ENCODE results near the gene MGA. TPM values are rescaled to one million over a fixed set of nuclear protein-coding genes. Genes with fewer than 3 reads are reported as not detected.
A peak's percentile ranks its signal among the peaks of the same experiment; 100 is the strongest.

Gene MGA
- total RNA-seq, 1 donor from 2014 or later: 31.3 TPM

GRCh38 chr15:41805711-41806110 lies 145.5 kb downstream of the MGA start:
- DNase-seq (ENCODE audit: low read depth in 2 of 2): no peak

GRCh38 chr15:41806291-41807181 lies 146.3 kb downstream of the MGA start:
- DNase-seq (ENCODE audit: low read depth in 2 of 2): no peak

- peak in 1 of 2 donors; percentile 25 for DNase-seq (ENCODE audit: low read depth in 2 of 2)
Observed at GRCh38 chr15:41809121-41809520, 148.9 kb downstream of the MGA start.

DNA sequence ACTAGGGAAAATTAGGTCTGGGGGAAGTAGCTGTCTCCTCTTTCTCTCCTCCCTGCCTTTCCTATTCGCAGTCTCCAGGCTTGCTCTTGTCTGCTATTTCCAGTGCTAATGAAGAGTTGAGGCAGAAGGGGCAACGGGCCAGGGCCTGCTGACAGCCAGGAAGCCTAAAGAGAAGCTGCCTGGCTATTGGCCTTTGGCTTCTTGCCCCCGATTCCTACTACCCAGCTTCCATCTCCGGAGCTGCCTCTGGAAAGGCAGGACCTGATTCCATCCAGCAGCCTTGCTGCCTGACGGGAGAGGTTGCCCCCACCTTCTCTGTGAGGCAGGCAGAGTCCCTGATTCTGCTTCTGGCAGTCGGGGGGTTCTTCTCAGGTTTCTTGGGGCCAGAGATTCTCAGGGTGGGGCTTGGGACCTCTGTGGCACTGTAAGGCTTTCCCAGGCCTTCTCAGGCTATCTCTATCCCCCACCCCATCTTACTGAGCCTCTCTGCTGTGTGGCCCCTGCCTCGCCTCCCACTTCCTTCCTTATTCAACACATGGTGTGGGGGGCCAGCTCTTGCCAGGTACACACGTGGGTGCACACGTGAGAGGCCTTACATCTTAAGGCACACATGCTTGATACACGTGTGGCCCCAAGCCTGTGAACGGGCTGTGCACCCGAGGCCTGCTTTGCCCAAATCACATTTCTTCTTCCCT lies 149.5 kb downstream of the MGA start:
- DNase-seq (ENCODE audit: low read depth in 2 of 2): peak in 1 of 2 donors; percentile 45

DNA sequence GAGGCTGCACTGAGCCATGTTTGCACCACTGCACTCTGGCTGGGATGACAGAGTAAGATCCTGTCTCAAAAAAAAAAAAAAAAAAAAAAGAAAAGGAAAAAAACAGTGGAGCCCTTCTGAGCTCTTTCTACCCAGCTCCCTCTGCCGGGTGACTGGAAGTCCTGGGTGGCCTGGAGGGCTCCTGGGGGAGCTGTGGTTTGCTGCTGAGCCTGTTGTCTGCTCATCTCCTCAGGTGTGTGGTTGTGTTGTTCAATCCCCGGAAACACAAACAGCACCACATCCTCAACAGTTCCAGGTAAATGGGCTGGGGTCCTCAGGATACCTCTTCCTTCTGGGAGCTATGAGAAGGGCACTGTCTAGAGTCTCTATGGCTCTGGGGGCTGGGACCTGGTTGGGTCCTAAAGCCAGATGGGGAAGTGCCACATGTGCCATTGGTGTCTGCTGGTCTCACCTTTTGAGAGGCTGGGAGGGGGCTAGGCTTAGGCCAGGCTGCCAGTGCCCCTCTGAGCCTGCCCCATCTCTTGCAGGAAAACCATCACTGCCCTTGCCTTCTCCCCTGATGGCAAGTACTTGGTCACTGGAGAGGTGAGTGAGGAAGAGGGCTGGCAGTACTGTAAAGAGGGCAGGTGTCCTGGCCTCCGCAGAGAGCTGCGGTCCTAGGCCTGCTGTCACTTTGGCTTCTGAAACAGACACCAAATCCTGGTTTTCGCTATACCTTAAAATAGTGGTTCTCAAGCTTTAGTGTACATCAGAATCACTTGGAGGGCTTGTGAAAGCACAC lies 150.6 kb downstream of the MGA start:
- DNase-seq (ENCODE audit: low read depth in 2 of 2): no peak

- peak; percentile 88 to 90 for DNase-seq (ENCODE audit: low read depth in 2 of 2)
Observed at GRCh38 chr15:41811432-41812195, 151.4 kb downstream of the MGA start.

GRCh38 chr15:41812820-41813375 lies 152.7 kb downstream of the MGA start:
- DNase-seq (ENCODE audit: low read depth in 2 of 2): no peak

DNA sequence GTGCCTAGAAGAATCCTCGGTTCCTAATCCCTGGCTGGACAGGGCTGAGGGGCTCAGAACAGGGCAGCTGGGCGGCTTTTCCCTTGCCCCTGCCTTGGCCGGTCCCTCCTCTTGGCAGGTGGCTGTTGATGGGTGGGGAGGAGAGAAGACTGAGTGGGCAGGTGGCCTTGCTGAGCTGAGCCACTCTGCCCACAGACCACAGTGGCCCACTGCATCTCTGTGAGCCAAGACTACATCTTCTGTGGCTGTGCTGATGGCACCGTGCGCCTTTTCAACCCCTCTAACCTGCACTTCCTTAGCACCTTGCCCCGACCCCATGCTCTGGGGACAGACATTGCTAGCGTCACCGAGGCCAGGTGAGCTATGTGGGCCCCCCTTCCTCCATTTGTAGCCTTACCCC lies 153.2 kb downstream of the MGA start:
- DNase-seq (ENCODE audit: low read depth in 2 of 2): no peak

- no peak for DNase-seq (ENCODE audit: low read depth in 2 of 2)
Observed at GRCh38 chr15:41814534-41814933, 154.3 kb downstream of the MGA start.

- no peak for DNase-seq (ENCODE audit: low read depth in 2 of 2)
Observed at GRCh38 chr15:41816788-41817187, 156.6 kb downstream of the MGA start.

DNA sequence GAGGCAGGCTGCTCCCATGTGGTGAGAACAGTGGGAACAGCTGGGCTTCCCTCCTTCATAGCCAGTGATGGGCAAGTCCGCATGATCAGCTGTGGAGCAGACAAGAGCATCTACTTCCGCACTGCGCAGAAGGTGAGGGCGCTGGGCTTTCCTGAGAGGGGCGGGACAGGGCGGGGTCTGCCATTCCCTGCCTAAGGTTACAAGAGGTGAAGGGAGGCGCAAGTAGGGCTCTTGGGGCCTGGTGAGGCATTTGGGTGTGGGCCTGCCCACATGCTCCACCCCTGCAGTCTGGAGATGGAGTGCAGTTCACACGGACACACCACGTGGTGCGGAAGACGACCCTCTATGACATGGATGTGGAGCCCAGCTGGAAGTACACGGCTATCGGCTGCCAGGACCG lies 157.1 kb downstream of the MGA start:
- DNase-seq (ENCODE audit: low read depth in 2 of 2): no peak

DNA sequence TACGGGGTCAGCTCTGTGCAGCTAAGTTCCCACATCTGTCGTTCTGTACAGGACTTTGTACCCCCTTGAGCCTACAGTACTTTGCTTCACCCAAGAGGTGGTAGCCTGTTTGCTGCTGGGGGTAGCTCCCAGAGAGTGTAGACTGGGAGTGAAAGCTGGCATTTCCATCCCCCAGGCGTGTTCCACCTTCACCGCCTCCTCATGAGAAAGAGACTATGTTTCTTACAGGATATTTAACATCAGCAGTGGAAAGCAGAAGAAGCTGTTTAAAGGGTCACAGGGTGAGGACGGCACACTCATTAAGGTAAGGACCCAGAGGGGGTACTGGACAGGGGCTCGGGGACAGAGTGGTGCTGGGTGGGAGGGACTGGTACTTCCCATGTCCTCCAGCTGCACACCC lies 157.6 kb downstream of the MGA start:
- no peak for DNase-seq (ENCODE audit: low read depth in 2 of 2)

GRCh38 chr15:41819455-41820050 lies 159.3 kb downstream of the MGA start:
- no peak for DNase-seq (ENCODE audit: low read depth in 2 of 2)

GRCh38 chr15:41820791-41821423 lies 160.7 kb downstream of the MGA start:
- no peak for DNase-seq (ENCODE audit: low read depth in 2 of 2)

DNA sequence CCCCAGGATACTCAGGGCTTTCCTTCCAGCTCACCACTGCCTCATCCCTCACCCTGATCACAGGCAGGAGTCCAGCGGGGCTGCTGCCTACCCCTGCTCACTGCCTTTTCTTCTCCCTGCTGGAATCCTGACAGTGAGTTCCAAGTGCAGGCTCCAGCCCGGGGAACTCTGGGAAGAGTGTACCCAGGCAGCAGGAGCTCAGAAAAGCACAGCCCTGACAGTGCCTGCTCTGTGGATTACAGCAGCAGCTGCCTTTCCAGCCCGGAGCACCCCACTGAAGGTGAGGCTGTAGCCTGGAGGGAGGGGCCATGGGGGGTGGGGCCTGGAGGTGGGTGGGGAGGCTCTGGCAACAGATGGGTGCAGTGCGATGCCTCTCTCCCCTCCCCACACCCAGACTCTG lies 161.6 kb downstream of the MGA start:
- no peak for DNase-seq (ENCODE audit: low read depth in 2 of 2)

GRCh38 chr15:41822471-41822870 lies 162.3 kb downstream of the MGA start:
- no peak for DNase-seq (ENCODE audit: low read depth in 2 of 2)

Data from lung microvascular endothelial cell (primary cell).